Testis (tissue), 3 donors: ENCODE measurements around the gene ATL1. TPM values are rescaled to one million over a fixed set of nuclear protein-coding genes. Genes with fewer than 3 reads are reported as not detected.

Experiments used
- DNase-seq: peaks from one replicate; pipeline ENCODE4 v3.0.0-alpha.2; 2019
- H3K27ac ChIP-seq, 2 donors: fragments of 200-600 bp; sonication (generic); one replicate each; pipeline ENCODE4 v1.5.1; 2019
- H3K27me3 ChIP-seq: fragments of 200-600 bp; sonication (generic); one replicate; pipeline ENCODE4 v1.5.1; 2019
- H3K36me3 ChIP-seq: fragments of 200-600 bp; sonication (generic); one replicate; pipeline ENCODE4 v1.5.1; 2017; ENCODE audit warnings: low read depth; ENCODE audit errors: missing control alignments
- H3K4me1 ChIP-seq: fragments of 200-600 bp; sonication (generic); one replicate; pipeline ENCODE4 v1.5.1; 2019
- H3K4me3 ChIP-seq, 2 donors: fragments of 200-600 bp; sonication (generic); one replicate each; pipeline ENCODE4 v1.5.1; 2017 to 2019
- H3K9me3 ChIP-seq: fragments of 200-600 bp; sonication (generic); one replicate; pipeline ENCODE4 v1.5.1; 2017
- CTCF ChIP-seq, 3 experiments: fragments of 450-650 bp in 2 of 3; fragments of 200-600 bp in 1 of 3; sonication (generic) in 1 of 3; IDR thresholded peaks; one replicate each; pipeline ENCODE4 v1.5.1; 2016 to 2019; ENCODE audit warnings: antibody characterized with exemption in 3 of 3, mild to moderate bottlenecking in 2 of 3, moderate library complexity in 1 of 3
- POLR2A ChIP-seq: fragments of 450-650 bp; IDR thresholded peaks from one replicate; pipeline ENCODE4 v1.6.1; 2017; ENCODE audit warnings: antibody characterized with exemption, mild to moderate bottlenecking, moderate library complexity
- whole genome bisulfite sequencing, 2 donors: methylation state at CpG; one replicate each; pipeline ENCODE4 v1.1.5; 2018; 5-methylcytosine and 5-hydroxymethylcytosine counted together
- intact Hi-C: fragments of 100-400 bp; cut with DNase I; formaldehyde crosslinking; loops from one replicate; pipeline ENCODE4 v1.15.1; 2023; ENCODE audit warnings: low total_unique reads
- polyA plus RNA-seq: library from polyadenylated mRNA; stranded (reverse); fragments of 350-450 nt; fragmentation: Illumina TruSeq; extraction: RNeasy Lipid Tissue Mini Kit (QIAGEN cat#74804); gene quantifications from one replicate; pipeline ENCODE4 v1.2.3, GENCODE V29; 2014; ENCODE audit warnings: low read depth, low replicate concordance; ENCODE audit not compliant: insufficient read depth
- total RNA-seq, 2 donors: library from RNA; depleted of rRNA; stranded (reverse); fragments of >200 nt; gene quantifications; one replicate each; pipeline ENCODE4 v1.2.3, GENCODE V29; 2016

The ATL1 gene
- total and polyA plus RNA-seq, 3 donors from 2014 or later, result 10.0 to 25.1 (median 14.4) TPM

DNA sequence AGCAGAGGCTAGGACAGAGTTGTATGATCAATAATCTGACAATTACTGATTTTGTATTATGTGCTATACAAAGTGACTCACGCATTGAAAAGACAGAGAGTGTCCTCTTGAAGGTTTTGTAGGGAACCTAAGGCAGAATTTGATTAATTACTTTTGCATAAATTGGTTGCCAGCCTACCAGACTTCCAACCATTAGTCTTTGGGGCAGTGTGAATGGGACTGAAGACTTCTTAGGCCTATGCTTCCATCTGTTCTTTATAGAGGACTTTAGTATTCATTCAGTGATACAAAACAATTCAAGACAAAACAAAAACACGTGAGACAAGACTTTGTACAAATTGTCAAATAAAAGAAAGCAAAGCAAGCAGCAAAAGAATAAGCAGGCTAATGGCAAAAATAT, 46.5 kb downstream of the ATL1 start:
- Histone ChIP-seq H3K4me3 (no peak overlapping the region), H3K27me3 (no peaks in the 10 kb centered on the region), H3K36me3 (no peaks in the 10 kb centered on the region), H3K9me3 (no peaks in the 10 kb centered on the region), H3K27ac (no peak overlapping the region), H3K4me1 (no peaks in the 10 kb centered on the region)
- 85 to 90% methylated on average over 2 of the region's 2 CpGs for WGBS, 2 donors
- intact Hi-C loops, result no loop called here
- TF ChIP-seq POLR2A, result no peak
- TF ChIP-seq CTCF (IDR thresholded peaks at IDR 0.05), result no peak
- DNase-seq, result no peak

GRCh38 chr14:50607181-50607580, 47.2 kb downstream of the ATL1 start:
- Histone ChIP-seq H3K9me3 (no peaks in the 10 kb centered on the region), H3K27me3 (no peaks in the 10 kb centered on the region), H3K36me3 (no peaks in the 10 kb centered on the region), H3K4me3 (no peak overlapping the region), H3K4me1 (no peaks in the 10 kb centered on the region), H3K27ac (no peak overlapping the region)
- no peak for TF ChIP-seq POLR2A
- no peak for TF ChIP-seq CTCF (IDR thresholded peaks at IDR 0.05)
- intact Hi-C loops, result no loop called here
- 87 to 88% methylated on average over 3 of the region's 3 CpGs for WGBS, 2 donors
- no peak for DNase-seq

GRCh38 chr14:50607761-50608160, 47.8 kb downstream of the ATL1 start:
- Histone ChIP-seq H3K9me3 (no peaks in the 10 kb centered on the region), H3K36me3 (no peaks in the 10 kb centered on the region), H3K4me1 (no peaks in the 10 kb centered on the region), H3K27me3 (no peaks in the 10 kb centered on the region), H3K27ac (no peak overlapping the region), H3K4me3 (no peak overlapping the region)
- no peak for DNase-seq
- WGBS, 2 donors, result 79 to 83% methylated on average over 1 of the region's 1 CpG
- intact Hi-C loops, result no loop called here
- TF ChIP-seq POLR2A, result no peak
- TF ChIP-seq CTCF (IDR thresholded peaks at IDR 0.05), result no peak

- no peaks in the 10 kb centered on the region for H3K27me3 ChIP-seq
- H3K9me3 ChIP-seq, result no peaks in the 10 kb centered on the region
- no peaks in the 10 kb centered on the region for H3K4me1 ChIP-seq
- H3K27ac ChIP-seq, result no peak overlapping the region
- H3K4me3 ChIP-seq, result no peak overlapping the region
- 48 to 53% methylated on average over 1 of the region's 1 CpG for WGBS, 2 donors
- intact Hi-C loops, result no loop called here
- DNase-seq, result no peak
- no peaks in the 10 kb centered on the region for H3K36me3 ChIP-seq
- TF ChIP-seq CTCF (IDR thresholded peaks at IDR 0.05) (no peak), POLR2A (no peak)
These were observed 48.4 kb downstream of the ATL1 start for GRCh38 chr14:50608302-50608851.

DNA sequence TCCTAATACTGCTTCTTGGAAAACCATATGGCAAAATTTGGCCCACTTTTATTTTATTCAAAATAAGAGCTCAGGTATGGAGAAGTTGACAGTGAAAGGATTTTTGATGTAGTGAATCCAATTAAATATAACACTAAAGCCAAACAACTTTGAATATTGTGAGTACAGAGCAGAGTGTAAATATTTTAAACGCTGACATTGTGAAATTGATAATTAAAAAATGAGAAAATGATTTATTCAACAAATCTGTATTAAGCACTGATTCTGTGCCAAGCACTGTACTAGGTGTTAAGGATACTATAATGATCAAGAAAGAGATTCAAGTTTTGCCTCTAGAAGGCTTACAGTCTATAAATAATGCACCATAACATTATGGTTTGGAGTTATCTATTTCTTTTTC, 50.5 kb downstream of the ATL1 start:
- Histone ChIP-seq H3K4me3 (no peak overlapping the region), H3K9me3 (no peaks in the 10 kb centered on the region), H3K27ac (no peak overlapping the region), H3K27me3 (no peaks in the 10 kb centered on the region), H3K4me1 (no peaks in the 10 kb centered on the region), H3K36me3 (no peaks in the 10 kb centered on the region)
- 92 to 93% methylated on average over 1 of the region's 1 CpG for WGBS, 2 donors
- intact Hi-C loops, result no loop called here
- TF ChIP-seq CTCF (IDR thresholded peaks at IDR 0.05), result no peak
- TF ChIP-seq POLR2A, result no peak
- DNase-seq, result no peak
